Tibial nerve (tissue), 3 donors: ENCODE measurements around the gene GRIN2A.

Experiments used
- POLR2A ChIP-seq, 2 donors: fragments of 450-650 bp; IDR thresholded peaks; one replicate each; pipeline ENCODE4 v1.6.1; 2017; ENCODE audit warnings: antibody characterized with exemption in 2 of 2, mild to moderate bottlenecking in 2 of 2, moderate library complexity in 2 of 2
- TF ChIP-seq, protein P1 (sequence below), 5 experiments: fragments of 200-600 bp in 3 of 5; fragments of 450-650 bp in 2 of 5; sonication (generic) in 3 of 5; IDR thresholded peaks; one replicate each; pipeline ENCODE4 v1.5.1; 2016 to 2019; ENCODE audit warnings: antibody characterized with exemption in 5 of 5, mild to moderate bottlenecking in 3 of 5, moderate library complexity in 2 of 5

DNA sequence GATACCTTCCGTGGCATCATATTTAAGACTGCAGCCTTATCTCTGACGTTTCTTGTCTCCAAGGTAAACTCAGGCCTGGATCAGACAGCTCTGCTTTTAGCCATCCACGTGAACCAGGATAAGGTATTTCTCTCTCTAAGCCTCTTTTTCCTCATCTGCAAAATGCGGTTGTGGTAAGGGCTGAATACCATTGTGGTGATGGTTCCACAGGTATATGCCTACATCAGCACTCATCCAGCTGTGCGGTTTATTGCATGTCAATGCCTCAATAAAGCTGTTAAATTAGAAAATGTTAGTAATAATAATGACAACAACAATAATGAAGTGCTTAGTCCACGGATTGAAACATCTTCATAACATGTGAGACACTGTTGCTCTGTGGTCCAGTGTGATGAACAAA lies 104.4 kb downstream of the GRIN2A start:
- TF ChIP-seq POLR2A (IDR thresholded peaks at IDR 0.05), result no peak
- TF ChIP-seq, protein P1, sequence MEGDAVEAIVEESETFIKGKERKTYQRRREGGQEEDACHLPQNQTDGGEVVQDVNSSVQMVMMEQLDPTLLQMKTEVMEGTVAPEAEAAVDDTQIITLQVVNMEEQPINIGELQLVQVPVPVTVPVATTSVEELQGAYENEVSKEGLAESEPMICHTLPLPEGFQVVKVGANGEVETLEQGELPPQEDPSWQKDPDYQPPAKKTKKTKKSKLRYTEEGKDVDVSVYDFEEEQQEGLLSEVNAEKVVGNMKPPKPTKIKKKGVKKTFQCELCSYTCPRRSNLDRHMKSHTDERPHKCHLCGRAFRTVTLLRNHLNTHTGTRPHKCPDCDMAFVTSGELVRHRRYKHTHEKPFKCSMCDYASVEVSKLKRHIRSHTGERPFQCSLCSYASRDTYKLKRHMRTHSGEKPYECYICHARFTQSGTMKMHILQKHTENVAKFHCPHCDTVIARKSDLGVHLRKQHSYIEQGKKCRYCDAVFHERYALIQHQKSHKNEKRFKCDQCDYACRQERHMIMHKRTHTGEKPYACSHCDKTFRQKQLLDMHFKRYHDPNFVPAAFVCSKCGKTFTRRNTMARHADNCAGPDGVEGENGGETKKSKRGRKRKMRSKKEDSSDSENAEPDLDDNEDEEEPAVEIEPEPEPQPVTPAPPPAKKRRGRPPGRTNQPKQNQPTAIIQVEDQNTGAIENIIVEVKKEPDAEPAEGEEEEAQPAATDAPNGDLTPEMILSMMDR (IDR thresholded peaks at IDR 0.05), result no peak
